GM13976 (cell line): ENCODE data around the gene SMS.
"Not testable (repeated sequence)": the region's sequence is repeated elsewhere in the genome, so short reads cannot be mapped to it uniquely, and the experiment has no call there.

ENCODE experiments used
- DNase-seq: peaks from one replicate; pipeline ENCODE4 v3.0.0; 2012; ENCODE audit warnings: low spot score
- CTCF ChIP-seq: IDR thresholded peaks from 2 replicates; pipeline ENCODE4 v1.5.1; 2012; ENCODE audit warnings: borderline replicate concordance, mild to moderate bottlenecking; ENCODE audit not compliant: insufficient read depth; ENCODE audit errors: extremely low read depth, missing control alignments, control extremely low read depth
- in situ Hi-C: fragments of 300-500 bp; cut with MboI; formaldehyde crosslinking; loops from one replicate; pipeline ENCODE4 v1.12.0; 2022; ENCODE audit warnings: low sequenced_read_pairs, mixed read lengths, inconsistent platforms; ENCODE audit not compliant: unreplicated experiment

SMS gene

GRCh38 chrX:21948897-21949578 is 8.5 kb downstream of the SMS start:
- in situ Hi-C loops, result no loop called here
- no peak for DNase-seq
- no peak for TF ChIP-seq CTCF

DNA sequence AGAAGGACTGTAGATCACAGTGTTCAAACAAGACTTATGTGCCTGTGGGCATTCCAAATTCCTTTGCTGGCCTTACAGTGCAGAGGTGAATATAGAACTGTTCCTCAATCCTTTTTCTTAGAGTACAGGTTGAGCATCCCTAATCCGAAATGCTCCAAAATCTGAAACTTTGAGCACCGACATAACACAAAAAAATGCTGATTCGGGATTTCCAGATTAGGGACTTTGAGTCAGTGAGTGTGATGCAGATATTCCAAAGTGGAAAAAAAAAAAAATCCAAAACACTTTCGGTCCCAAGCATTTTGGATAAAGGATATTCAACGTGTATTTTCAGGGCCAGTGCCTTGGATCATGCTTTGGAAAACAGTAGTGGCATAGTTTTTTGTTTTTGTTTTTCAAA is 9.2 kb downstream of the SMS start:
- DNase-seq, result no peak
- in situ Hi-C loops, result no loop called here
- TF ChIP-seq CTCF, result no peak

- in situ Hi-C loops, DNase-seq: not testable (repeated sequence)
Measured at GRCh38 chrX:21950557-21950956, 10.0 kb downstream of the SMS start.

GRCh38 chrX:21952624-21953023 is 12.1 kb downstream of the SMS start:
- no peak for DNase-seq
- no peak for TF ChIP-seq CTCF
- in situ Hi-C loops, result no loop called here

GRCh38 chrX:21953195-21953830 is 12.8 kb downstream of the SMS start:
- DNase-seq, in situ Hi-C loops: not testable (repeated sequence)

DNA sequence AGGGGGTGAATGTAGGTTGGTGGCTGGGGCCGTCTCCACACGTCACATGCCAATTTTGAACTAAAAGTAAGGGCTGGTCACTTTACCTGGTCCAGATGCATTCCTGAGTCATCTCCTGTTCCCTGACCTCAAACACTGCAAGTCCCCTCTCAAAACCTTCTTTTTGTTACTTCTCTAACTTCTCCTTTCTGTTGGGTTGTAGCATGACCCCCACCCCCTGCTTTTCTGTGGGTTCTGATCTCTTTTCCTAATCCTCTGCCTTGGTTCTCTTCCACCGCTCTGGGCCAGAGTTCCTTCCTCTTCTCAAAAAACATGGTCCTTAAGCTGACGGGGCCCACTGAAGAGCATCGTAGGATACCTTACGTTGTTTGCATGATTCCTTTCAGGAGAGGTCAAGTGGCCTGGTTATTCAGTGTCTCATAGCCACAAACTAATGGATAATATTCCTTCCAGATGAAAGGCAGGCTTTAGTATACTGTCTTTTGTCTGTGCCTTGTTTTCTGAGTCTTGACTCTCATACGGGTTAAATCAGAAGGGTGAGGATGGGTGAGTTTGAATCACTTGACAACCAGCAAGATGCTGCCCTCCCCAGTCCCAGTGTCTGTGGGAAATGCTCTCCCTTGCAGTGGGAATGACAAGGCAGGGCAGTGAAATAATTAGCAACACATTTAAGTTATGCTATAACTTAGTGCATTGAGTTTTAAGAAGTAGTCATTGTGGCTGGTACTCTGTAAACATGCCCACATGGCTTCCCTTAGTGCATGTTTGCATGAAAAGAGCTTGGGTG is 15.1 kb downstream of the SMS start:
- TF ChIP-seq CTCF, result no peak
- no peak for DNase-seq
- in situ Hi-C loops, result no loop called here

DNA sequence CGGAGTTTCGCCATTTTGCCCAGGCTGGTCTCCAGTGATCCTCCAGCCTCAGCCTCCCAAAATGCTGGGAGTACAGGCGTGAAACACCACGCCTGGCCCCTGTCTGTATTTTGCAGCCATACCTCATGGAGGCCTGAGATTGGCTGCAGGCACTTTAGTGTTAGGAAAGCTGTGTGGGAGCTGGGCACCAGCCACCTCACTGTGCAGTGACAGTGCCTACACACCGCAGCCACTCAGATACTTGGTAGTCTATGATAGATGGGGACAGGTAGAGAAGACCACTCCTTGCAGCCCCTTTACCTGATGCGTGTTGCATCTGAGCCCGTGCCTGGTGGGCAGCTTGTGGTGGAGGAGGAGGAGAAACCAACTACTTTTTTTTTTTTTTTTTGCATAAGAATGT is 16.3 kb downstream of the SMS start:
- in situ Hi-C loops, result no loop called here
- TF ChIP-seq CTCF, result no peak
- no peak for DNase-seq
